CD4-positive, alpha-beta T cell treated with Interleukin-6 for 4 hours (primary cell): ENCODE measurements around the gene PLA2G4B.

ENCODE experiments used
- DNase-seq: peaks from one replicate; pipeline ENCODE4 v3.0.0-alpha.2; 2020; ENCODE audit warnings: mixed read lengths

PLA2G4B gene

DNA sequence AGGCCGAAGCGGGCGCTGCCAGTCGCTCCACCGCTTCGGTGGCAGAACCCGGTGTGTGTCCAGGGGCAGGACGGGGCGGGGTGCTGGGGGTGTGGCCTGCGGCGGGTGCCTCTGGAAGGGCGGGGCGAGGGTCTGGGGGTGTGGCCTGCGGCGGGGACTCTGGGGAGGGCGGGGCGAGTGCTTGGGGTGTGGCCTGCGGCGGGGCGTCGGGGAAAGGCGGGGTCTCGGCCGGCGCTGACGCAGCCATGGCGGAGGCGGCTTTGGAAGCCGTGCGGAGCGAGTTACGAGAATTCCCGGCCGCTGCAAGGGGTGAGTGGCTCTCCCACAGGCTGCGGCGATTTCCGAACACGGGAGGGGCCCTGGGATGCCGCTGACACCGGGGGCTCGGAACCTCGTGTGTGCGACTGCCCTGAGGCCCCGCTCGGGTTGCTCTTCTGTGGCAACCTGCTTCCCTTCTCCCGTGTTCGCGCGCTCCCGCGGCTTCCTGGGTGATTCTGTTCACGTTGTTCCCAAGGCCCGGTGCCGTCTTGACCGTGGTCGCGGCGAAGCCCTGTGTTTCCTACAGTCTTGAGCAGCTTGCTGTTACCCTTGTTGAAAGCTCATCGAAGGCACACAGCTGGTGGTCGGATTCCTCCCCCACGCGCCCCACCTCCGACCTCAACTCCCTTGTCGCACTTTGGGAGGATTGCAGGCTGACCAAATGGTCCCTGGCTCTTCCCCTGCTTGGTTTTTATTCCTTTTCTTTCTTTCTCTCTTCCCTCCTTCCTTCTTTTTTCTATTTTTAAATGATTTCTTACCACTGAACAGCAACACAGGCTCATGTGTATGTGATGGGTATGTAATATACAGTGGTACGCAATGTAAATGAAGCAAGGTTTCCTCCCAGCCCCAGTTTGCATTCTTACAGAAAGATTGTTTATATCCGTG, 10.5 kb upstream of the PLA2G4B start, which contains the start of gene JMJD7:
Gene JMJD7, plus strand, starts transcription at position 213 of the 927 bp plus-strand sequence. Its CDS starts 33 bp downstream, at position 246.
- peak; percentile 99 for DNase-seq

DNA sequence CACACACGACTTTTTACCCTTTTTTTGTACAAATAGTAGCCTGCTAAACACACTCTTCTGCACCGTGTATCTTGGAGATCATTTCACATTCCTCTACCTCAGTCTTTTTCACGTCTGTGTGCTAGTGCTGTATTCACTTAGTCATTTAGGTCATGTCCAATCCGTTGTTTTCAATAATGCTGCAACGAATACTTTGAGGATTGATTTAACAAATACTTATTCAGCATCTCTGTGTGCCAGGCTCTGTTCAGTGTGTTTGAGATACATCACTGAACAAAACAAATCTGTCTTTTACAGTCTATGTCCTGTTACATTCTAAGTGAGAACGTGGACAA, 9.9 kb upstream of the PLA2G4B start:
- no peak for DNase-seq

DNA sequence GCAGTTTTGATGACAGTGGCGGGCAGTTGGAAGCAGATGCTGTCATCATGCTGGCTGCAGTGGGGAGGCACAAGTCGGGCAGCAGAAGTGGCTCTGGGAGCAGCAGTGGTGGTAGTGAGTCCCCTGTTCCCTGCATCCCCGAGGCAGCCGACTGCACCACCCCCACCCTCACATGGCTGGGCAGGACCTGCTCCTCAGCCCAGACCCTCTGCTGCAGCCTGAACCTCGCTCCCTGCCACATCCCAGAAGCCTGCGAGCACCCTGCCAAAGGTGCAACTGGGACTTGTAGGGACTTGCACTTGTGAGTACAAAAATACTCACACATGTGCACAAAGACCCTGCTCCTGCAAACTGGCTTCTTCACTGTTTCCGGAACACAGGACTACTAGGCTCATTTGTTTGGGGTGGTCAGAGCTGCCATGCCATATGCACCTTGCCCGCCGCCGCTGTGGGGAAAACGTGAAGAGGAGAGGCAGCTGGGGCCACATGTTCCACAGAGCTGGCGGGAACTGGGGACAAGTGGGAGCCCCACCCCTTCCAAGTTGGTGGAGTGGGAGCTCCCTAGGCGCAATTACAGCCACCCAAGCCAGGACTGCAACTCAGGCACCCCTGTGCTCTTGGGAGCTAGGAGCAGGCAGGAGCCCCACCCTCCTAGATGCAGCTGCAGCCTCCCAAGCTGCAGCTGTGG, 8.5 kb upstream of the PLA2G4B start:
- no peak for DNase-seq

DNA sequence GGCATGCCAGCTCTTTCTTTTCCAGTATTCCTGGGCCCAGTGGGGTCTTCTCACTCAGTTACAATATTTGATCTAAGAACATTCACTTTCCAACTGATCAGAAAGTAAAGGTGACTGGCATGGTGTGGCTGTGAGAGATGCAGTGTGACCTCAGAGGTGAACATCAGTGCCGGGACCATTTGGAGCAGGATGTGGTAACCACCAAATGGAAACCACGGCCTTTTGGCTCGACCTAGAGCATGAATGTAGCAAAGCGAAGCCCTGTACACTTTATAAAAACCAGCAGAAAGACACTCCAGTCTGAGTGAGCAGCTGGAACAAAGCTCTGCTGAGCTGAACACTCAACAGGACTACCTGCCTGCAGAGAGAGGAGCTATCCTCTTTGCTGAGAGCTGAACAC, 7.4 kb upstream of the PLA2G4B start:
- DNase-seq = peak; percentile 69

DNA sequence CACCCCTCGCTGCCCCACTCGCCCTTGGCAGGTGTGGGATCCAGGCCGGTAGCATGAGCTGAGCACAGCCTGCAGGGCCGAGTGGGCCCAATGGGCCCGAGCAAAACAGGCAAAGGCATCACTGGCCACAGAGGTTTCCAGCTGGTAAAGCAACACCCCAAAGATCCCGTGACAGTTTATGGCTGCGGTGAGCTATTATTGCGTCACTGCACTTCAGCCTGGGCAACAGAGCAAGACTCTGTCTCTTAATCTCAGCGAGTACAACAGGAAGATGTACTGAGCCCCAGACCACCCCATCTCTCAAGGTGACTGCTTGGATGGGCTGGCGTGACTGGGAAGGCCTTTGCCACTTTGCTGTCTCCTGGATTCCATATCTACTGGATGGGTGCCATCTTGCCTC, 6.4 kb upstream of the PLA2G4B start:
- DNase-seq = no peak

DNA sequence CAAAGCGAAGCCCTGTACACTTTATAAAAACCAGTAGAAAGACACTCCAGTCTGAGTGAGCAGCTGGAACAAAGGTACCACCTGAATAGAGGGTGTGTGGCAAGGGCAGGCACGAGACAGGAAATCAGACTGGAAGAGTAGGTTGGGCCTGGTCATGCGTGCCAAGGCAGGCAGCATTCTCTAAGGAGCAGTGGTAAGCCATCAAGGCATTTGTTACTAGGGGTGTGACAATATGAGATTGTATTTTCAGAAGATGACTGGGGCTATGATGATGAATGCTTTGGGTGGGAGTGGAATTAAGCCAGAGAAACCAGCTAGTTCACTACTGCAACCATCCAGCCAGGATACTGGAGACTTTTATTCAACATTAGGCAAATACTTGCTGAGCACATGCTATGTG, 5.8 kb upstream of the PLA2G4B start:
- peak; percentile 42 for DNase-seq

DNA sequence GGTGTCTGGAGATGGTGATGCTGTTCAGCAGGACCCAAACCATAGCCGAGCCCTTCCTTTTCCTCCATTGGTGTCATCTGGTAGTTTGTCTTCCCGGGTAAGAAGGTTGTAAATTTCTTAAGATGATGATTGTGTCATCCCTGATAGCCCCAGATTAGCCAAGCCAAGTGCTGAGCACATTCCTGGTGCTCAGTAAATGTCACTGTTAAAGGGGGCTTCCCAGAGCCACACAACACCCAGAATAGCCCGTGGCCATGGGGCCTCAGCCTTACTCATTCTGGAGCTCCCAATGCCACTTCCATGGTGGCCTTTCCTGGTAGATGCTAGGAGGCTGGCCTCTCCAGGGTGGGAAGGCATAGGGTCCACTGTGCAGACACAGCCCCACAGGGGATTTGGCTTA, 4.6 kb upstream of the PLA2G4B start:
- DNase-seq = no peak

DNA sequence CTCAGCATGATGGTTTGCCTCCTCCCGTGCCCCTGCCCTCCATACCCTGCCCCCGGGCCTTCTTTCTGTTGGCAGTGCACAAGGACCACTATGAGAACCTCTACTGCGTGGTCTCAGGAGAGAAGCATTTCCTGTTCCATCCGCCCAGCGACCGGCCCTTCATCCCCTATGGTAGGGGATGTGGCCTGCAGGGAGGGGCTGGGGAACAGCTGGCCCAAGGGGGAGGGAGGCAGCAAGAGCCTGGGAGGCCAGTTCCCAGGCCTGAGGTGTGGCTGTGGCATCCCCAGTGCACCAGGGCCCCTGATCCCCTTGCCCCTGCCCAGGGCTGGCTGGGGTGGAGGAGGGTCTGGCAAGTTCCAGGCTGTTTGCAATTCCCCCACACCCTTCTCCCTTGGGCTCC, 2.6 kb upstream of the PLA2G4B start:
- no peak for DNase-seq

DNA sequence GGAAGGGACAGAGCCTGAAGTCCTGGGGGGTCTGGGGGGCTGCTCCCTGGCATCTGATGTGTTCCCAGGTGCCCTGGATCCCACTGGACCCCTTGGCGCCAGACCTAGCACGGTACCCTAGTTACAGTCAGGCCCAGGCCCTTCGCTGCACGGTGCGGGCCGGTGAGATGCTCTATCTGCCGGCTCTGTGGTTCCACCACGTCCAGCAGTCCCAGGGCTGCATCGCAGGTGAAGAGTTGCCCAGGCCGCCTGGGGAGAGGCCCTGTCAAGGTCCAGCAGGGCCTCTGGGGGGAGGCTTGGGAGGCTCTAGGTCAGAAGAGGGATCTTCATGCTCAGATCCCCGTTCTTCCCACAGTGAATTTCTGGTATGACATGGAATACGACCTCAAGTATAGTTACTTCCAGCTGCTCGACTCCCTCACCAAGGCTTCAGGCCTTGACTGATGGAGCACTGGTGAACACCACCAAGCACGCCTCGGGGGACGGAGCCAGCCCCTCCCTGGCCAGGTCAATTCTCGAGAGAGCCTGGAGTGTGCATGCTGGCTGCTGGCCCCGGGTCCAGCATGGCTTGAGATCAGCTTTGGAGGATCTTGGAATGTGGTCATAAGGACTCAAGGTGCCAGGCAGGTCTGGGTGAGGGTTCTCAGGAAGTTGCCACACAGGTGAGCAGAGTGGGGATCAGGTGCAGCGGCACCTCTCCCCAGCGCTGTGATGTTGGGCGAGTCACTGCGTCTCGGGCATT, 1.8 kb upstream of the PLA2G4B start:
- DNase-seq = no peak

DNA sequence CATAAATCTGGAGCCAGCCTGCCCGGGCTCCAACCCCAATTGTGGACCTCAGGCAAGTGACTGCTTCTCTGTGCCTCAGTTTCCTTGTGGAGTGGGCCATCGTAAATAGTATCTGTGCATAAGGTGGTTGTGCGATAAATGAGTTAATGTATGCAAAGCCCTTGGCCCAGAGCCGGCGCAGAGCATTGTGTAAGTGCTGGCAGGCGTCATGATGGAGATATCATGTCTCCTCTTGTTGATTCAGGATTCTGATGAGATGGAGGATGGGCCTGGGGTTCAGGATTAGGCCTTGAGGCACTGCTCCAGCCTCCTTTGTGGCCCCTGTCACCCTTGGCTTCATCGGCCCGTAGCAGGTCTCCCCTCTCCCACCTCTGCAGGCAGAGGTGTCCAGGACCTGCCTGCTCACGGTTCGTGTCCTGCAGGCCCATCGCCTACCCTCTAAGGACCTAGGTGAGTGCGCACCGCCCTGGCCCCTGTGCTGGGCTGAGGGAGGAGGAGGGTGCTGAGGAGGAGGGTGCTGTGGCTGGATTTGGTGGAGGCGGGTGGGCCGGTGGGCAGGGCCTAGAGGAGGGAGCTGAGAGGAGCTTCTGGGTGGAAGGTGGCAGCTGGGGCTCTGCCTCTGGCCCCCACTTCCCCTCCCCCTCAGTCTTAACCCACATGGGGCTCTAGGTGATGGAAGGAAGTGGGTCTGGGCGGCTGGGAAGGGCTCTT, 1.3 kb downstream of the PLA2G4B start:
- no peak for DNase-seq

DNA sequence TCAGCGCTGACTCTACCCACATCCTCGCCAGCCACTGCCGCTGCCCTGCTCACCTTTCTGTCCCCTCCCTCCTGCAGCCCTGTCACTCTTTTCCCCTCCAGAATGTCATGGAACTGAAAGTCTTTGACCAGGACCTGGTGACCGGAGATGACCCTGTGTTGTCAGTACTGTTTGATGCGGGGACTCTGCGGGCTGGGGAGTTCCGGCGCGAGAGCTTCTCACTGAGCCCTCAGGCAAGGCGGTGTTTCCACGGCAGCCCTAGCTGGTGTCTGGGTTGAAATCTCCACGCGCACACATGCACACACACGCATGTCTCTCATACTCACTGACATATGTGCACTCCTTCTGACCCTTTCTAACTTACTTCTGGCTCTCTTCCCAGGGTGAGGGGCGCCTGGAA, 2.0 kb downstream of the PLA2G4B start:
- DNase-seq = no peak

DNA sequence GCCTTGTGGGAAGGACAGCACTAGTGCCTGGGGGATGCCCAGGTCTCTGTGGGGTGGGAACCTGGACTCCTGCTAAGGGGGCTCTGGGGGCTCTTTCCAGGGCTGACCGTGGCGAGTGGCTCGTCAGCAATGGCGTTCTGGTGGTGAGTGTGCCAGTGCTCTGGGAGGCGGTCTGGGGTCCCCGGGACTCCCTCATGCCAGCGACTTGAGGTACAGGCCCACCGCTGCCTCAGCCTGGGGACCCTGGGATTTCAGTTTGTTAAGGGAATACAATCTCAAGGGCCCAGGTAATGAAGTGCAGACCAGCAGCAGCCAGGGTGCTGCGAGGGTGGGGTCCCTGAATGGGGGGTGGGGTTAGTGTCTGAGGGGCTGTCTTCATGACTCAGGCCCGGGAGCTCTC, 2.5 kb downstream of the PLA2G4B start:
- no peak for DNase-seq

DNA sequence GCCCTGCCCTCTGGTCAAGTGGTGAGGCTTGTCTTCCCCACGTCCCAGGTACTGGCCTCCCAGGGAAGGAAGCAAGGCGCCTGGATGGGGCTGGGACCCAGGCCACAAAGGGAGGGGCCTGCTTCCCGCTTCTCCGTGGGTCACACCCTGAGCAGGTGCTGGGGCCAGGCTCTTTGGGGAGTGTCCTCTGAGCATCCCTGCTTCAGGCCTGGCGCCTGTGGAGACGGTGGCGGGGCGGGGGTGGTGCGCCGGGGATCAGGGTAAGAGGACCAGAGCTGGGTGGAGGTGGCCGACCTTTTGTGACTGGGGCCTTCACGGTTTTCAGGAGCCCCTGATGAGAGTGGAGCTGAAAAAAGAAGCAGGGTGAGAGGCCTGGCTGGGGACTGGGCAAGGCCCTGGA, 3.6 kb downstream of the PLA2G4B start:
- no peak for DNase-seq

DNA sequence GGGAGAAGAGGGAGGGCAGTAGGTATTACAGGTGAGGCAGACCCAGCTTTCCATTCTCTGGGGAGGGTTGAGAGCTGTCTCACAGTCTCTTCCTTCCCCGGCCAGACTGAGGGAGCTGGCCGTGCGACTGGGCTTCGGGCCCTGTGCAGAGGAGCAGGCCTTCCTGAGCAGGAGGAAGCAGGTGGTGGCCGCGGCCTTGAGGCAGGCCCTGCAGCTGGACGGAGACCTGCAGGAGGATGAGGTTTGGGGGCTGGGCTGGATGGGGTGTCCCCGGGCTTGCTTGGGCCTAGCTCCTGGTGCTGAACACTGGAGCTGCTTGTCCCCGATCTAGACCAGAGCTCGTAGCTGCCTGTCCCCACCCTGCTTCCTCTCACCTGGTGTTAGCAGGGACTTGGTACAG, 4.9 kb downstream of the PLA2G4B start:
- DNase-seq = no peak

DNA sequence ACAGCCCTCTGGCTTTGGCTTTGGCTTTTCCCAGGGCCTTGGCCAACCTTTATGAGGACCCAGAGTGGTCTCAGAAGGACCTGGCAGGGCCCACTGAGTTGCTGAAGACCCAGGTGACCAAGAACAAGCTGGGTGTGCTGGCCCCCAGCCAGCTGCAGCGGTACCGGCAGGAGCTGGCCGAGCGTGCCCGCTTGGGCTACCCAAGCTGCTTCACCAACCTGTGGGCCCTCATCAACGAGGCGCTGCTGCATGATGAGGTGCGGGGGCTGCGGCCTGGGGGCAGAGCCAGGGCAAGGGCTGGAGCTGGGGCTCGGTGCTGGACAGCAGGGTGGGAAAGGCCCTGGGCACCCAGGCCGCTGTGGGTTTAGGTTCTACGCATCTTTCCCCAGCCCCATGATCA, 6.2 kb downstream of the PLA2G4B start:
- no peak for DNase-seq

DNA sequence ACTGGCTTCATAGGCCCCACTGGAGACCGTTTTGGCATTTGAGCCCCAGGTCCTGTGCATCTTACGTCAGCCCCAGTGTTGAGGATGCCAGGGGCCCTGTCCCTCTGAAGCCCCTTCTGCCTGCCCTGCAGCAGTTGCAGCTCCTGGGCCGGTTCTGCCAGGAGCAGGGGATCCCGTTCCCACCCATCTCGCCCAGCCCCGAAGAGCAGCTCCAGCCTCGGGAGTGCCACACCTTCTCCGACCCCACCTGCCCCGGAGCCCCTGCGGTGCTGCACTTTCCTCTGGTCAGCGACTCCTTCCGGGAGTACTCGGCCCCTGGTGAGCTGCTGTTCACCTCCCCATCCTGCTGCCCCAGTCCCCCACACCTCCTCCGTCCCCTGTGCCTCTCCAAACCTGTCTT, 8.6 kb downstream of the PLA2G4B start:
- DNase-seq = no peak

DNA sequence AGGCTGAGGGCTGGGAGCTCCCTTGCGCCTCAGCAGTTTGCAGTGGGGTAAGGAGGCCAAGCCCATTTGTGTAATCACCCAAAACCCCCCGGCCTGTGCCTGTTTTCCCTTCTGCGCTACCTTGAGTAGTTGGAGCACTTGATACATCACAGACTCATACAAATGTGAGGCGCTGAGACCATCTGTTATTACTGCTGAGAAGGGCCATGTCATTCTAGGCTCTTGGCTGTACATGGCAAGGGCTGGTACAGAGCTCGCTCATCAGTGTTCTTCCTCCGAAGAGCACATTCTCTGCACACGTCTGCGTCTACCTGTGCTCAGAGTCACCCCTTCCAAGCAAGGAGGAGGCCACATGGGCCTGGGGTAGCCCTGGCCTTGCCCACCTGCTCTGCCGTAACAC, 9.3 kb downstream of the PLA2G4B start:
- DNase-seq = no peak

DNA sequence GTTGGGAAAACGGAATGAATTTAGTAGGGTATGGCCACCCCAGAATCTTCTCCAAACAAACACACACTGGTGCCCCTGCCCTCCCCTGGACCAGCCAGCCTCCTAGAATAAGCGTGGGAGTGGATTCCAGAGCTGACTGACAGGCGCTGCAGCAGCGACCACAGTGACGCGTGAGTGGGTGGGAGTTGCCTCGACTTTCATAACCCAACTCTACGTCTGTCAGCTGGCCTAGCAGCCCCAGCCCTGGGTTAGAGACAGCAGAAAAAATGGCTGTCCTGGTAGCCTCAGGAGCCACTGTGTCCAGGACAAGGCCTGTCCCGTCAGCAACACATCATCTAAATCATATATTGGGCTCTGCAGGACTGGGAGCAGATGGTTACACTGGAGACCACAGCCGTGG, 10.0 kb downstream of the PLA2G4B start:
- no peak for DNase-seq

DNA sequence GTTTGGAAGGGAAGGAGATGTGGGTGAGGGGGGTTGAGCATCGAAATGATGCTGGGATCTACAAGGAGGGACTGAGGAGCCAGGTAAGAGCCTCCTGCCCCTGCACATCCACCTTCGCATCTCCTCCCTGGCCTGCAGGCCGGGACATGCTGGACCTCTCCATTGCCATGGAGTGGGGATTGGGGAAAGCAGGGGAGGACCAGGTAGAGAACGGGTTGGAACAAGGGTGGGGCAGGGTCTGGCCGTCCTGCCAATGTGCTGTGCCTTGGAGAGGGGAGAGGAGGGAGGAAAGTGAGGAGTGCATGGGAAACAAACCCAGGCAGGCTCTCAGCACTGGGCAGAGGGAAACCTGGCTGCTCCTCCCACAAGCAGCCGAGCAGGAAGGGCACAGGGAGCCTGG, 10.6 kb downstream of the PLA2G4B start:
- DNase-seq = no peak

DNA sequence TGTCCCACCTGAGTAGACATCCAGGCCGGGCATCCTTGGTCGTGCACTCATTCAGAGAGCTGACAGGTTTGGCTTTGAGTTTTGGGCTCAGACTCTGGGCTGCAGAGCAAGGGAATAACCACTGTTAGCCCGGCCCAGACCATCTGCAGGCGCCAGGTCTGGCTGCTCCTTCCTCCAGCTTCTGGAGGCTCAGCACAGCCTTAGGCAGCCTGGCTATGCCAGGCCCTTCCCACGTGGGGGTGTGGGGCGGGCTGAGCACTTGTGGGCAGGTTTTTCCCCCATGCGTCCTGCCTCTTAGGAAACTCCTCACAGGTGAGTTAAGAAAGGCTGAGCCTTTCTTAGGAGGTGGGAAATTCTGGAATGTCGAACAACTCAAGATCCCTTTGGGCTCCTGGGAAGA, 11.2 kb downstream of the PLA2G4B start:
- DNase-seq = no peak

DNA sequence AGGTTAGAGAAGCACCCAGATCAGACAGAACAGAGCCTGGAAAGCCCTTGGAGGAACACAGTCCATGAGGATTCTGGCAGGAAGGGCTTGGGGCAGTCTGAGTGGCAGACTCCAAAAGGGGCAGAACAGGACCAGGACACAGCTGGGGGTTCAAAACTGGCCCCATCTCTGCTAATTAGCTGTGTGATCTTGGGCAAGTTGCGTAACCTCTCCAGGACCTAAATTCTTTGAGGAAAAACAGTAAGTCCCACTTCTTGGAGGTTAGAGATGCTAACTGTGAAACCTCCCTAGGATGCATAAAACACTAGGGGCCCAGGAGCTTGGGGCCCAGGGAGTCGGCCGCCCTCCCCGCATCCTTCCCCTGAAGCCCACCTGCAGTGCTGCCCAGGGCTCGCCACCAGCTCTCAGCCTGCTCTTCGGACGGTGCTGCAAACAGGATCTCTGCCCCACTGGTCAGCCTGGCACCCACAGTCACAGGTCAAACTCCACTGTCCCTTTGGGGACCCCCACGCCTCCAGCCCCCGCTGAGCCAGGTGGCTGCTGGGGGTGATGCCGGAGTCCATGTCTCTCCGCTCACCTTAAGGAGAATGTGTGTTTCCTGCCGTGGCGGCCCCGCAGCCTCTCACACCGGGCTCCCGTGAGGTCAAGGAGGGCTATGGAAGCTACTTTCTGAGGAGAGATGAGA, 12.0 kb downstream of the PLA2G4B start:
- DNase-seq = no peak

DNA sequence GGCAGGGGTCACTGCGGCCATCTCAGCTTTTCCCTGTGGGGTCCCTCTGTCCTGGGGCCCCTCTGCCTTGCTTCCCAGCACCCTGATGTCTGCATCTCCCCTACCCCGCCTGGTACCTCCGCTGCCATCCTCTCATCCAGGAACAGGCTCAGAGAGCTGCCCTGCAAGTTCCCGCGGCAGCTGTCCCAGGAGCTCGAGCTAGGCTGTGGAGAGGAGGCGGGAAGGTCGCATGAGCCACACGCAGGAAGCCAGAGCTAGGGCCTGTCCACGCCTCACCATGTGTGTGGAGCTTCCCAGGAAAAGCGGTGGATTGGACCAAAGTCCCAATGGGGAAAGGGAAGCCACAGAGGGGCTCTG, 12.5 kb downstream of the PLA2G4B start:
- DNase-seq = no peak
